ENCODE measurements around the gene DOP1A.

Gene DOP1A

DNA sequence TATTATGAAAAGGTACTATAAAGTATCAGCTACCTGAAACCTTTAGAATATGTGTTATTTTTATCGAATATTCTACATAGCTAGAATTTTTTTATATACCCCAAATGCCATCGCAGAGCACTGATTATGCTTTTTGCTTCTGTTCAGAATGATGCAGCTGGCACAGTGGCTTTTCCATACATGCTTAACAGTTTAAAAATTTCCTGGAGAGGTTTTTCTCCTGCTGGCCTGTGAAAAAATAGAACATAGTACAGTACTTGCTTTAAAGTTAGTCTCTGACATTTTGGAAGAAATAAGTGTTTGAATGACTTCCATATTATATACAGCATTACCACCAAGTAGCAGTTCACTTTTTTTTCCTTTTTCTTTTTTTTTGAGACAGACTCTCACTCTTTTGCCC lies 5.3 kb downstream of the DOP1A start:
- DNase-seq (ENCODE audit: low read depth) = no peak
- no peak overlapping the region for H3K4me3 ChIP-seq (ENCODE audit: low read length)
- TF ChIP-seq, protein P1, sequence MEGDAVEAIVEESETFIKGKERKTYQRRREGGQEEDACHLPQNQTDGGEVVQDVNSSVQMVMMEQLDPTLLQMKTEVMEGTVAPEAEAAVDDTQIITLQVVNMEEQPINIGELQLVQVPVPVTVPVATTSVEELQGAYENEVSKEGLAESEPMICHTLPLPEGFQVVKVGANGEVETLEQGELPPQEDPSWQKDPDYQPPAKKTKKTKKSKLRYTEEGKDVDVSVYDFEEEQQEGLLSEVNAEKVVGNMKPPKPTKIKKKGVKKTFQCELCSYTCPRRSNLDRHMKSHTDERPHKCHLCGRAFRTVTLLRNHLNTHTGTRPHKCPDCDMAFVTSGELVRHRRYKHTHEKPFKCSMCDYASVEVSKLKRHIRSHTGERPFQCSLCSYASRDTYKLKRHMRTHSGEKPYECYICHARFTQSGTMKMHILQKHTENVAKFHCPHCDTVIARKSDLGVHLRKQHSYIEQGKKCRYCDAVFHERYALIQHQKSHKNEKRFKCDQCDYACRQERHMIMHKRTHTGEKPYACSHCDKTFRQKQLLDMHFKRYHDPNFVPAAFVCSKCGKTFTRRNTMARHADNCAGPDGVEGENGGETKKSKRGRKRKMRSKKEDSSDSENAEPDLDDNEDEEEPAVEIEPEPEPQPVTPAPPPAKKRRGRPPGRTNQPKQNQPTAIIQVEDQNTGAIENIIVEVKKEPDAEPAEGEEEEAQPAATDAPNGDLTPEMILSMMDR (conservative IDR thresholded peaks at IDR 0.05; ENCODE audit: low read depth, low read length) = no peak

DNA sequence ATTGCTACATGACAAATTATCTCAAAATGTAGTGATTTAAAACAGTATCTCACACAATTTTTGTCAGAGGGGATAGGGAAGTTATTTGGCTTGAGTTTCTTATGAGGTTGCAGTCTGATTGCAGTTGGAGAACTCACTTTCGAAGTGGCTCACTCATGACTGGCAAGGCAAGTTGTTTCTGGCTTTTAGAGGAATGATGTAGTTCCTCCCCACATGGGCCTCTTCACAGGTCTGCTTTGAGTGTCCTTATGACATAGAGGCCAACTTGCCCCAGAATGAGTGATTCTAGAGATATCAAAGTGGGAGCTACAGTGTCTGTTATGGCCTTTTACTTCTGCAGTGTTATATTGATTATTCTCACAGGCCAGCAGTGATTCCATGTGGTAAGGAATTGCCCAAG lies 6.1 kb downstream of the DOP1A start:
- H3K4me3 ChIP-seq (ENCODE audit: low read length) = no peak overlapping the region
- TF ChIP-seq, protein P1 (conservative IDR thresholded peaks at IDR 0.05; ENCODE audit: low read depth, low read length) = no peak
- DNase-seq (ENCODE audit: low read depth) = no peak

DNA sequence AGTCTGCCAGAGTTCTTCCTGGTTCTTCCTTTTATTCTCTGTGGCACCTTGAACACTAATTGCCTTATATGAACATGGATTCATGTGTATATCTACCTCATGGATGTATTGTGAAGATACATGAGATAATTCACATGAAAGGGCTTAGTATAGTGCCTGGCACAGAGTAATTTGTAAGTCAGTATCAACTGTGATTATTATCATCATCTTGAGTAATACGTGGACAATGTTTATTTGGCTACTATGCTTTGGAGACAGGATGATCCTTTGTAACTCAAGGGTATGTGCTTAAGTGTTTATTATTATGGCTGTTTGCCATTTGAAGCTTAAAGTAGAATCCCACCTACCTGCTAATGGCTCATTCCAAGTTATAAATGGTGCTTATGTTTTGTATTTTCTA lies 16.0 kb downstream of the DOP1A start:
- TF ChIP-seq, protein P1 (conservative IDR thresholded peaks at IDR 0.05; ENCODE audit: low read depth, low read length) = no peak
- no peak overlapping the region for H3K4me3 ChIP-seq (ENCODE audit: low read length)
- DNase-seq (ENCODE audit: low read depth) = no peak

DNA sequence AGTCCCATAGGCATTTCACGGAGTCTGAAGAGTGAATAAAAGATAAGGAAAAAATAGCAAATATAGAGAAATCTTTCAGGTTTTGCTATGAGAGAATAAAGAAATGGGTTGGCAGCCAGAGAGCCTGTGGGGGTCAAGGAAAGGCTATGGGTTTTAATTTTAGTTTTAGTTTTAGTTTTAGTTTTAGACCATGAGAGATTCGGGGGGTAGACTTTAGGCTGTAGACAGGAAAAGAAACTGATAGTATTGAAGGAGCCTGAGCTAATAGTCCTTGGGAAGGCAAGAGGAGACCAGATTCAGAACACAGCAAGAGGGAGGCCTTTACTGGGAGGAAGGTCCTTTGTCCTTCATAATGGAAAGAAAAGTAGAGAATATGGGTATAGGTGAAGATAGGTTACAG lies 19.3 kb downstream of the DOP1A start:
- H3K4me3 ChIP-seq (ENCODE audit: low read length) = no peak overlapping the region

DNA sequence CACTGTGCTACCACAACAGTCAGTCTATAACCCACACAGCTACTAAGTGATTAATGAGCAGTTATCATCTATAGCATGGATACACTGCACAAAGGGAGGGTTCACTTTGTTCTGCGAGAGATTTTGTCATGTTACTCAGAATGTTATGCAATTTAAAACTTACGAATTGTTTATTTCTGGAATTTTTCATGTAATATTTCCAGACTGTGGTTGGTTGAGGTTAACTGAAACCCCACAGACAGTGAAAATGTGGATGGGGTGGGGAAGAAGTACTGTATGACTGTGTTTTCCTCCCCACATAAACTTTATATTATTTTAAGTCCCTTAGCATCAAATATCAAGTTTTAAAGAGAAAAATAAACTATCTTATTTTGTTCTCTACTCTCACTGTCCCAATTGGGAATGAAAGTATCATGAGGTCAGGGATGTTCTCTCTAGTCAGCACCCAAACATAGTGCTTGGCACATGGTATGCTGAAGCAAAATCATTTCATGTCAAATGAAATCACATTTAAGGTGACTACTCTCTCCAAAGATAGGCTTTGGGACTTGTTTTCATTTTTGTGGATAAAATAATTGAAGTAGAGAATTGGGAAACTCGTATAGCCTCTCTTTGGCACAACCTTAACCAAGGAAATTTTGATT lies 25.4 kb downstream of the DOP1A start:
- TF ChIP-seq, protein P1 (conservative IDR thresholded peaks at IDR 0.05; ENCODE audit: low read depth, low read length) = no peak
- no peak overlapping the region for H3K4me3 ChIP-seq (ENCODE audit: low read length)
- no peak for DNase-seq (ENCODE audit: low read depth)

More for the DNA sequence above, 19.3 kb downstream of the DOP1A start:
- TF ChIP-seq, protein P1 (conservative IDR thresholded peaks at IDR 0.05; ENCODE audit: low read depth, low read length) = no peak
- no peak for DNase-seq (ENCODE audit: low read depth)

DNA sequence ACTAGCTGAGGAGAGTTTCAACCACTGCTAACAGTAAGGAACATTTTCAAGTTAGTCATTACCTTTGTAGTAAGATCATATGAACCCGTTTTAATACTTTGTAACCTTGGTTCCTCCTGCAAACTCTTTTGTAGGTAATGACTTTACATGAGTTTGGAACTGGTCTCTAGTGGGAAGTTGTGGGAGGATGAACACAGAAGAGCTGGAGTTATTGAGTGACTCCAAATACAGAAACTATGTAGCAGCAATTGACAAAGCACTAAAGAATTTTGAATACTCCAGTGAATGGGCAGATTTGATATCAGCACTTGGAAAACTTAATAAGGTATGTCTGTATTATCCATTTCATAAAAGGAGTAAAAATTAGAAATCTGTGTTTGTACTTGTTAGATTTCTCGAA lies 29.3 kb downstream of the DOP1A start:
- TF ChIP-seq, protein P1 (conservative IDR thresholded peaks at IDR 0.05; ENCODE audit: low read depth, low read length) = no peak
- H3K4me3 ChIP-seq (ENCODE audit: low read length) = no peak overlapping the region
- DNase-seq (ENCODE audit: low read depth) = no peak

DNA sequence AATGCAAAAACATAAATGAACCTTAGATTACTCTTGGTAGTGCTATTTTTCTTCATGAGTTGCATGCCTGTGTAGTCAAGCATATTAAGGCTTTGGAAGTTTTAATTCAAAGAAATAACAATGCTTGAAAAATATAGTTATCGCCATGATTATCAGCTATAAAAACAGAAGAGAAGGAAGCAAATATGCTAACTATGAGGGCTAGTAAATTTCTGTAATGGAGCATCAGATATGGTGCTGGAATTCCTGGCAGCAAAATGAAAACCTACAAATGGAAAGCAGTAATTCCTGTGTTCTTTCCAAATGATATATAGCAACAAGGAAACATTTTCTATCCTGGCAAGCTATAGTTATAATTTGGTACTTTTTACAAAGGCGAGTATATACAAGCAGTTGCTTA lies 29.7 kb downstream of the DOP1A start:
- TF ChIP-seq, protein P1 (conservative IDR thresholded peaks at IDR 0.05; ENCODE audit: low read depth, low read length) = no peak
- H3K4me3 ChIP-seq (ENCODE audit: low read length) = no peak overlapping the region
- DNase-seq (ENCODE audit: low read depth) = no peak
